PC-9 (cell line): ENCODE results near the gene NR2E3.

Experiments
- CTCF ChIP-seq: fragments of 200-600 bp; sonication (generic); conservative IDR thresholded peaks from 2 replicates; pipeline ENCODE4 v1.6.1; 2017; ENCODE audit warnings: mixed run types, antibody characterized with exemption, mild to moderate bottlenecking, moderate library complexity
- EZH2 ChIP-seq: fragments of 200-600 bp; sonication (generic); IDR thresholded peaks from 2 replicates; pipeline ENCODE4 v1.8.0; 2017; ENCODE audit warnings: antibody characterized with exemption, low read depth

DNA sequence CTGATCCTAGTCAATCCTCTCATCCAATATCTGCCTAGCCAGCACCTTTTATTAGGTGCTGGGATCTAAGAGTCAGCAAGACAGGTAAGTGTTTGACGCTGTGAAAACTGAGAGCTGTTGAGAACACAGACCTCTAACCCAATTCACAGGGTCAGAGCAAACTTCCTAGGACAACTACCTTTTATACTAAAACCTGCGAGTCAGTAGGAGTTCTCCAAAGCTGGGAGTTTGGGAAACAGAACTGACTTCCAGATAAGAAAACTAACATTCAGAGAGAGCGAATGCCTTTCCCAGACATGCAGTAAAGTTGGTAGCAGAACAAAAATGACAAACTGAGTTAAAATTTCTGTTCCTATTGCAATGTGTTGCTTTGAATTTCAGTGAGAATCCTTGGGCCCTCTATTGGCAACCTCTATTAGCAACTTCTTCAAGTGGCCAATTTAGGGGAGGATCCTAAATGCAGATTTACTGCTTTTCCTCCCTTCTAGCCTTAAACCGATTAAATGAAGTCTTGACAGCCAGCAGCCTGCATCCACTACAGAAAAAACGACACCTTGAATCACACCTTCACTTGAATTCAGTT lies 11.3 kb downstream of the NR2E3 start:
- no peak for TF ChIP-seq CTCF
- TF ChIP-seq EZH2, result no peak
